Activated naive CD4-positive, alpha-beta T cell treated with anti-CD3 and anti-CD28 coated beads, Interleukin-2, amount 50 U/mL, for 16 hours (primary cell): ENCODE measurements around the gene DHCR24.

ENCODE experiments used
- DNase-seq: peaks from one replicate; pipeline ENCODE4 v3.0.0-alpha.2; 2020

The DHCR24 gene

DNA sequence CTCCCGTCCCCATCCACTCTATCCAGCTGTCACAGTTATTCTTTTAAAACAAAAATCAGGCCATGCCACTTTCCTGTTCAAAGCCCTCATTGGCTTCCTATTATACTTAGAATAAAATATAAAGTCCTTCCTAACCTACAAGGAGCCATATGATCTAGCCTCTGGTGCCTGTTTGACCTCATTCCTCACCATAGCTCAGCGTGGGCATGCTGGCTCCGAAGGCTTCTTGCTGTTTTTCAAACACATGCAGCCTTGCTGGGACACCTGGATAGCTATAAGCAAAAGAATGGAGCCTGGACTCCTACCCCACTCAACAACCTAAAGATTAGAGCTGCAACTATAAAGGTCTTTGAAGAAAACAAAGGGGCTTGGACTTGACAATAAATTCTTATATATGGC is 23.7 kb downstream of the DHCR24 start:
- no peak for DNase-seq

DNA sequence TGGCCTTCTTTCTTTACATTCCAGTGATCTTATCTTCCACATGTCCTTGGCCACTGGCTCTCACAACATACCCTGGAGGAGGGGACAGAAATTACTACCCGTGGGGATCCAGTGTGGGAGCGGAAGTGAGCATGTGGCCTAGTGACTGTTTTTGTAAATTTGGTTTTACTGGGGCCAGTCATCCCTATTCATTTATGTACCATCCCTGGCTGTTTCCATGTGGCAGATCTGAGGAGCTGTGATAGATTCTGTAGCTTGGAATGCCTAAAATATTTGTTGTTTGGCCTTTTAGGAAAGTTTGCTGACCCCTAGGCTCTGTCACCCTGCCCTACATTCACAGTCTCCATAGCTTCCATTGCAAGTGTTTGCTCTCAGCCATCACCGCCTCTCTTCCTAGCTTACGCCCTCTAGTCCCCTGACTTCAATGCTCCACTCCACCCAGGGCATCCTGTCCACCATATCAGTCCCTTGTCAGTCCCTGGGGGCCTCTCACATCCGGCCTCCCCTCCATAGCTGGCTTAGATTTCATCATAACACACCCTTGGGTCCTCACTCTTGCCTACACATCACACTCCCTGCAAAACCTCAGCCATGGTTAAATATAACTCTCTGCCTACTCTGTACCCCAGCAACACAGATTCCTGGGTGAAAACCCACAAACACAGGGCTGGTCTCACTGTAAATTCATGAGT is 25.8 kb downstream of the DHCR24 start:
- DNase-seq: no peak

DNA sequence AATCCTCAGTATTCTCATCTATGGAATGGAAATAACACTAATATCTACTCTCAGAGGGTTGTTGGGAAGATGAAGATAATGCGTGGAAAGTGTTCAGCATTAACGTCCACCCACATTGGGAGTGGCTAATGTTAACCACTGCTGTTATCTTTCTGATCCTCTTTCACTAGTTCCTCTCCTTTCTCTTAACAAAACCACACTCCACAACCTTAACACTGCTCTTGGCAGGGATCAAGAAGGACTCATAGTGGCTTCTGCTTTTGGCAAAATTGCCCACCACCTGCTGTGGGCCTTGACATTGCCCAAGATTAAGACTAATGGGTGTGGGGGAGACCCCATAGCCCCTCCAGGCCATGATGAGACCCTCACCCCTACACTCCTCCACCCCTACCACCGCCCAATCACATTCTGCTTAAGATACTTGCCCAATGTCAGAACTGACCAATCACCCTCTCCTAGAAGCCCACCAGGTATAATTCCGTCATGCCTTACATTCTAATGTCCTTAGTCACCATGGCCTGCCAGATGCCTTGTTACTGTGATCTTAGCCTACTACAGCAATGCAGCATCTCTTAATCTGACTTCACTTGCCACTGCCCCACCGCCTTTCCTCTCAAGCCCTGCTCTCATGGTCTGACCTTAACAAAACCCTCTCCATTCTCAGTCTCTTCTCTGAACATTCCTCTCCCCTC is 27.1 kb downstream of the DHCR24 start:
- DNase-seq: no peak

DNA sequence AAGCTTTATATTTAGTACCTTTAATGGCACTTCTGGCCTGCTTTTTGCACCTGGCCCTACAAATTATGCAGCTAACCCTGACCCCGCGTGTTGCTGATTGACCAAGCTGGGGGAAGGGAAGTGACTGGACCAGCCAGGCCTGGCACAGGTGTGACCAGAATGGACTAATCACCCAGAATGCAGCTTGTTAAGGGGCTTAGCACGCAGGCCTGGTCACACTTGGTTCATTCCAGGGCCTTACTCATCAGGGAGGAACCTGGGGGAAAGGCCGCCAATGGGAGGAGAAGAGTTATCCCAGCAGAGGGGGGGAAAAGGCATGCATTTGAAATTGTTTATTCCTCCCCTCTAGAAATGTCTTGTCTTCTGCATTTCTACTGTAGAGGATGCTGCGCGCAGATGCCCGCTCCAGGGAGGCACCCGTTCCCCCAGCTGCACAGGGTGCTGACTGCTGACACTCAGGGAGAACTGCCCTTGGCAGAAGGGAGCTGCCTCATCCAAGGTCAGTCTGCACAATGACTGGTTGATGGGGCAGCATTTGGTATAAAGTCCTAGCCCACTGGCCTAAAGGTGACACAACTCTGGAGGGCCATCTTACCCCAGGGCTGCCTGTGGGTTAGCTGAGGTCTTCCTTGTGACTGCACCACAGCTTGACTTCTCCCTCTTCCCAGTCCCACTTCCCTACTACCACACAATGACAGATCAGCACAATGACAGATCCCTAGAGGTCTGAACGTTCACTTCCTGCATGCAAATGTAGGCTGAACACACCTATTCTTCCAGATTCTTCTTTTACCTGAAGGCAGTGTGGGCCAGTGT is 29.0 kb downstream of the DHCR24 start:
- DNase-seq: no peak

DNA sequence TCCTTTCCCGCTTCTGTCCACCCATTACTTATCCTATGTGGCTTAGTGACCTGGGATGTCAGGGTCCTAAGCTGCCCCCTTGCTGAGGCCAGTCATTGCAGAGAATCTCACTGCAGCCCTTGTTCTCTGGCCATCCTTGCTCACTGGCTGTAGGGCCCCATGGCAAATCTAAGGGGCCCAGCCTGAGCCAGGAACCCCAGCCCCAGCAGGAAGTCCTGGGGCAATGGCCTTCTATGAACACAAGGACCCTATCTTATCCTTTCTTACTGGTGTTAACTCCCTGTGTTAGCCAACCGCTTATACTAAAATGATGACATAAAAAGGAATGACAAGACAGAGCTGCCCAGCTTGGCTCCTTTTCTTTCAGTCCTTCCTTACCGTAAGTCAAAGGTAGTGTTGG is 29.9 kb downstream of the DHCR24 start:
- no peak for DNase-seq

DNA sequence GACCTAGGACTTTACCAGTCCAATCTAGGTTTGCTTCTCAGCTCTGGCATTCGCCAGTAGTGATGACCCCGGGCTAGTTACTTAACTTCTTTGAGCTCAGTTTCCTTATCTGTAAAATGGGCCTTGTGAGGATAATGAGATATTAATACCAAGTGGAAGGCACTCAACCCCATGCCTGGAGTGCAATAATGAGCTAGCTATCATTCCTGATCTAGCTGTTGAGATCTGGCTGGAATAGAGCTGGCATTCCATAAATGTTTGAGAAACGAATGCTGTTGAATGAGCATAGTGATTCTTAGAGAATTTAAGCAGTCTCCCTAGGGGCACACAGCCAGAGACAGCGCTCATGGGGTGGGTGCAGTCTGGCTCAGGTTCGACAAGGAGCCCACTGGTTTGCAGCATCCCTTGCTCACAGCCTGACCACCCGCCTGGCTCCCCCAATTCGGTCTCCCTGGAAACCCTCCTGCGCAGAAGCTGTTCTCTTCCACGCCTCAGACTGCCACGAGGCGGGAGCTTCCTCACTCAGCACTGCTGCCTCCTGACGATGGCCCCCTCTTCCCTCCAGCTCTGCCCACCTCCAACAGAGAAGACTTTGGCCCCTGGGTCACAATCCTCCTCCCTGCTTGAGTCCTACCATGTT is 32.5 kb downstream of the DHCR24 start:
- no peak for DNase-seq

DNA sequence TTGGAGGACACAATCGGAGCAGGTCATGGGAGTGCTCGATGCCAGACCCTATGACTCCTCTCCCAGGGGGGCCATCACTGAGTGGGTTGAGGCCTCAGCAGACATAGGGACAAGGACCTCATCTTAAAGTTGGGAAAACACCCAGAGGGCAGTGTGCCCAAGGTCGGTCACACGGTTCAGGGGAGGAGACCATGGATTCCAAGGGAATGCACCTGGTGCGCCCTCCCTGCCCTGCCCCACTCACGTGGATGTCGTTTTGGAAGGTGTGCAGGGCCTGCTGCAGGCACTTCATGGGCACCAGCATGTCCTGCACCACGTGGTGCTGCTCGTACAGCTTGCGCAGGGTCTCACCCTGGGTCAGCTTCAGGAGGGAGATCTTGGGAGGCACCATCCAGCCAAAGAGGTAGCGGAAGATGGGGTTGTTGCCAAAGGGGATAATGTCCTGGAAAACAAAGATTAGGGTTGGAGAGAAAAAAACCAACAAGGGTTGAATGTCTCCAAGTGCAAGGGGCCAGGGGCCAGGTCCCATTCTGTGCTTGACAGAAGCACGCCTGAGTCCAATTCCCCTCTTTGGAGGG is 33.1 kb downstream of the DHCR24 start:
- no peak for DNase-seq

DNA sequence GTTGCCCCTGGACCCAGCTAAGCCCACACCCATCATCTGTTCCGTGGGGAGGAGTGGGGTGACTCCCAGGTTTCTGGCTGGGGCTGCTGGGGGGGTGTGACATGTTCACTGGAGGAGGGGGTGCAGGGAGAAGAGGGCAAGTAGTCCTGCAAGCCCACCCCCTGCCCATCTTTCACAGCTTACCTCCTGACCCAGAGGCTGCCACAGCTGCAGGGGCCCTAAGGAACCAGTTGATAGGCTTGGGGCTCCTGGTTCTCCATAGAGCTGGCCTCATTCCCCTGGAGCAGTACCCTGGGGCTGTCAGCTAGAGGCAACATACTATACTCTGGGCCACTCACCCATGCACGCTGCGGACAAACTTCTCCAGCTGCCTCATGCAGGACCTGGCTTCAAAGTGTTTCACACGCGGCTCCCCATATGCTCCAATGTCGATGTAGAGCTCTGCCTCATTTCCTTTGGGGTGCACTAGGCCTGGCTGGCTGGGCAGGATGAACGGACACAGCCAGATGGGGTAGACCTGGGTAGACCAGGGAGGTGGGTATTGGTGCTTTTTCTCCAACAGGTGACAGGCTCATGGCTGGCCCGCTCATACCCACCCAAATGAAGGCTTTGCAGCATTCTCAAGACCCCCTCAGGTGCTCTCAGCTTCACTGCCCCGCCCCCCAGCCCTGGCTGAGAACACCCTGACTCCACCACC is 33.8 kb downstream of the DHCR24 start:
- no peak for DNase-seq

DNA sequence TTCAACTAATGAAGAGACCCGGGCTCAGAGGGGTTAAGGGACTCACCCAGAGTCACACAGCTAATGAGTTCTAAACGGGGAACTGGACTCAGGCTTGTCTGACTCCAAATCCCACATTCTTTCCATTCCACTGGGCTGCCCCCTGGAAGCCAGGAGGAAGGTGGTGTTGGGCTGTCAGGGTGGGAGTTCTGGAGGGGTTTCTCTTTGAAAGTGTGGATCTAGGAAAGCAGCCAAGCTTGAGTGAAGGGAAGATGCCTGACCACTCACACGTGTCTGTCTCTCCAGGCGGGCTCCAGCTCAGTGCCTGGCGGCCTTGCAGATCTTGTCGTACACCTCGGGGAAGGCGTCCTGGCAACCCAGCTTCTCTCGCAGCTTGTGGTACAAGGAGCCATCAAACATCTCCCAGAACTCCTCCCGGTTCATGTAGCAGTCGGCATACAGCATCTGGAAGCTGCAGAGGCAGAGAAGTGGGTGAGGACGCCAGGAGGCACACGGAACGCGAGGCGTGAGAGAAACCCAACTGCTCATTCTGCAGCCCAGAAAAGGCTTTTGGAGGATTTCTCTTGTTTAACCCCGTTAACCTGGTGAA is 35.0 kb downstream of the DHCR24 start:
- no peak for DNase-seq

DNA sequence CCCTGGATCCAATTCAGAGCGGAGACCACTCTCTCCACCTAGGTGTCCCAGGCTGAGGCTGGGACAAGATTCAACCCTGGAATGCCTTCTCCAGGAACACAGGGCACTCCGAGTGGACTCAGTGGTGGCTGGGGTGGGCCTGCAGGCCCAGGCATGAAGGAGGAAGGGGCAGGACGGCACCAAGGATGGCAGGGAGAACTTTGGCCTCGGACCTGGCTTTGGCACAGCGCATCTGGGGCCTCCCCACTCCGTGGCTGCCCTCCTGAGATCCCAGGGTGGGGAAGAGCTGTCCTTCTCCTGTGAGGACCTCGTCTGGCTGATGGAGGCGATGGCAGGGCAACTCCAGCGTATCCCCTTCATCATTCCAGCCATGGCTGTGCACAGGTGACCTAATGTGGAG is 35.6 kb downstream of the DHCR24 start:
- DNase-seq: no peak

DNA sequence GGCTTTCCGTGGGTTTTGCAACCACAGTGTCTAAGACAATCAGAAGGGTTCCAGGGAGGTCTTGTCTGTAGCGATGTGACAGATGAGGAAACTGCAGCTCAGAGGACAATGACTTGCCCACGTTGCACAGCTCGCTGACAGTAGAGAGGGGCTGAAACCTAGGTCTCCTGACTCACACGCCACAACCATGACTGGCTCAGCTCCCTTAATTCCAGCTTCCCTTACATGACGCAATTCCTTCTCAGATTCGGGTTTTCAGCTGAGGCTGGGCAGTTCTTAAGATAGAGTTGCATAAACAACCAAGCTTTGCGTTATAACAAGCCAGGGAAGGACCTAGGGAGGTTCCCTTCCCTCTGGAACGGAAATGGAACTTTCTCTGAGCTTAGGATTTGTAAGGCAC is 36.3 kb downstream of the DHCR24 start:
- no peak for DNase-seq

DNA sequence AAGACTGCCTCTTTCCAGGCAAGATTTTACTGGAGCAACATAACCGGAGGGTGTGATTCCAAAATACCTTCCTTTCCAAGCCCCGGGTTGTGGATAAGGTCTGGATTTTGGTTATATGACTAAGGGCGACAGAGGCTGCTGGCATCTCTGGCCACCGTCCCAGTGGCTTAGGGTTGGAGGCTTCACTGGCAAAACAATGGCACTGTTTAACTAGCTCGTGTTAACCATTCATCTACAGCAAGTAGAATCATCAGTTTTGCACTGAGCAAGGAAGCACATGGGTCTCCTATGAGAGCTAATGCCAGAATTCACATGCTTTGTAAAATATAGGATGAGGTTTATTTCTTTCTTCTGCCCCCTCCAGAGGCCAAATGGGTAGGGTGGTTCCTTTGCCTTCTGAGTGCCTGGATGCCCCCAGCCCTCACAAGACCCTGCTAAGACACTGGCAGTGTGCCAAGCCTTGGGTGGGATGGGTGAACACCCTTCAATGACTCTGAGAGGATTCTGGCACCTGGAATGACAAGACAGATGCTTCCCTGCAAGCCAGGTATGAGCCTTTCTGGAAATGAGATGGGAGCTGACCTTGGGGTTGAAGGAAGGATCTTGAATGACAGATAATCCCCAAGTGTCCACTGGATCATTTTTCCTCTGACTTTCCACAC is 36.8 kb downstream of the DHCR24 start:
- no peak for DNase-seq

DNA sequence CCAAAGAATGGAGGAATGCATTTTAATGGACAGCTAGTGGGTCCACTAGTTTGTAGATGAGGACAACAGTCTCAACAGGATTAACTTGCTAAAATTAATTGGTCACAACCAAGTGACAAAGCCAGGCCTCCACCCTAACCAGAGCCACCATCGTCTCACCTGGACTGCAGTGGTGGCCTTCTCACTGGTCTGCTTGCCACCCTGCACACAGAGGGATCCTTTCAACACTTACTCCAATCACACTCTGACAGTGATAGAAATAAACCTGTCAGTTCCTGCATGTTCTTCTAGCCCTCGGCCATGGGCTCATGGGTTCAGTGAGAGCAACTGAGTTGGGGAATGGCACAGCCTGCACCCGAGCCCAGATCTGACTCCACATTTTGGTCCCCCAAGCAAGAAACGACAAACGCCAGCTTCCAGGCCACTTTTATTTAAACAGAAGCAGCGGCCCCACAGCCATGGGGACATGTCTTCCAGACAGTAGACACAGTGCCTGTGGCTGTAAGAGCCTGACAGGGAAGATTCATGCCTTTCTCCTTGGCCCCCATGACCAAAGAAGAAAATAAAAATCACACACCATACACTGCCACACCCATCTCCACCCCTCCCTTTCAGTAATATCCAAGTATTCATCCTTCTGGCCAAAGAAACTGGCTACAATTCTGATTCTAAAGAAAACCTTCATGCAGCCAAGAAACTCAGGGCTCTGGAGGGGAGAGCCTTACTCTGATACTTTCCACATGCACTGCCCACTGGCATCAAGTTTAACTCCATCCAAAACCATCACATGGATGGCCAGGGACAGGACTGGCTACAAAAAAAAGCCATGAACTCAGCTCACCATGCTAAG is 37.6 kb downstream of the DHCR24 start:
- DNase-seq: no peak

DNA sequence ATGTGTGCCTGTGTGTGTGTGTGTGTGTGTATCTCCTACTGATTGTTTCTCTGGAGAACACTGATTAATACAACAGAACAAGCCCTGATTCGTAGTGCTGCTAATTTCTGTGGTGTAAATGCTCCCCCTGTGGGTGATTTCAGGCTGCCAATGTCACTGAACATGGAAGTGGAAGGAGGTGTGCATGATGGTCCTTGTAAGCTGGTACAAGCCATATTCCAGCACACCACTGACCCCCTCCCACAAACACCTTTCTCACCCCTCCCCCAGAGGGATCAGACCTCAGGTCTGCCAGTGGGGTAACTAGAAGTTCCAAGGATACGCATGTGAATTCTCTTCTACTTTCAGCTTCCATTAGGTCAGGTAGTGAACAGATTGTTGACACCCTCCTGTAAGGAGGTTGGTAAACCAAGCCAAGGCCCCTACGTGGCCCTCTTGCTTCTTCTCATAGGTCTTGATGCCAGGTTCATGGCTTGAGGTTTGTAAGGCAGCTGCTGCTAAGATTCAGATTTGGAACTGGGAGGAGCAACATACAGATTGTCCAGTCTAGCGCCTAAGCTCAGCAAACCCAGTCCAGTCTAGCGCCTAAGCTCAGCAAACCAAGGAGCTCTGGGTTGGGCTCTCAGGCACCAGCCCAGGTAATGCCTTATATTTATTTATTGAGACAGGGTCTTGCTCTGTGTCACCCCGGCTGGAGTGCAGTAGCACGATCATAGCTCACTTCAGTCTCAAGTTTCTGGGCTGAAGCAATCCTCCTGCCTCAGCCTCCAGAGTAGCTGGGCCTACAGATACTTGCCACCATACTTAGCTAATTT is 38.7 kb downstream of the DHCR24 start:
- DNase-seq: no peak

DNA sequence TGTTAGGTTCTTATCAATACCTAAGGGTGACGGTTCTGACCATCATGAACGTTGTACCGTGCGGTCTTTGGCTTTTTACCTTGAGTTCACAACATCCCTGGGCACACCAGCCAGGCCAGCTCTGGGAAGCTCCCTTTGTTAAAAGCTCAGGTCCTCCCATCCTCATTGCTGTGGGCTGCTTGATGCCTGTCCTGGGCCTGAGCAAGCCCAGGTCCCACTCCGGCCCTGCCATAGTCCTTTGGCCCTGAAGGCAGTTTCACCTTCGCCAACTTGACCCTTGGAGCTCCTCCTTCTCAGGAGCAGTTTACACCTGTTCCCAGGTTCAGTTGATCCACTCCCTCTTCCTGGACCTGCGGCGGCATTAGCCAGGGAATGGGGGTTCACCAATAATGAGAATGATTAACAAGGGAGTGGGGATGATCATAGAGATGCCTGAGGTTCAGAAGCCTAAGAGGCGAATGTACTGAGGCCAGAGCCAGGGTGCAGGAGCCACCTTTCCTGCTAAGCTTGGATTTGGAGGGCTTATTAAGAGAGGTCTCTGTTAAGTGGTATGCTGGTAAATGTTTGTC is 40.2 kb downstream of the DHCR24 start:
- DNase-seq: no peak

DNA sequence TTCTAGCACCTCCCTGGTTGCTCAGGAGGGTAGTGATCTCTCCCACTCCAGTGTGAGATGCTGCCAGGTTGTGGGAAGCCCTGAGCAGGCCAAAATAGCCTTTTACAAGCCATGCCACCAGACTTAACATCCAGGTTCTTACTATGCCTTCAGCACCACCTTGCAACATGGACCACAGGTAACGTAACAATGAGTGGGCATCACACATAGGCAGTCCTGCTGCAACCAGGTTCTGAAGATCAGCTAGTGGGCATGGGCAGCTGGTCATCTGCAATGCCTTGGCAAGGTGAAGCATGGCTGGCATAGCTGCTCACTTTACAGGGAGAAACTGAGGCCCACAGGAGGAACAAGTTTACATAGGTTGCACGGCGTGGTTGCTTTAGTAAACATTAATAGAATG is 40.7 kb downstream of the DHCR24 start:
- DNase-seq: no peak

DNA sequence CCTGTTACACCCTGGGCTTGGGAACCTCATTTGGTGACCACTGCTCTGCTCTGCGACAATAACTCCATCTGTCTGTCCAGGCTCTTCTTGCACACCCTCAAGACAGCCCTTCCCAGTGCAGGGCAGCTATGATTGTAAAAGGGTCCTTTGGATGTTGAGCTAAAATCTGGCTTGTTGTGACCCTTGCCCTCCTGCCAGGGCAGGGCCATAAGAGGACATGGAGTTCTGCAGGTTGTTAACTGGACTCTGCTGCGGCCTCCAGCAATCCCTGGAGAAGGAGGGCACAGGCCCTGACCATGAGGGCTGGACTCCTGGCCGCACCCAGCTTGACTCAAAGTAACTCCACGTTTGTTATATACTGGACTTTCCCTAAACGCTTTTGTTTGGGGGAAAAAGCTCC is 41.2 kb downstream of the DHCR24 start:
- DNase-seq: no peak

DNA sequence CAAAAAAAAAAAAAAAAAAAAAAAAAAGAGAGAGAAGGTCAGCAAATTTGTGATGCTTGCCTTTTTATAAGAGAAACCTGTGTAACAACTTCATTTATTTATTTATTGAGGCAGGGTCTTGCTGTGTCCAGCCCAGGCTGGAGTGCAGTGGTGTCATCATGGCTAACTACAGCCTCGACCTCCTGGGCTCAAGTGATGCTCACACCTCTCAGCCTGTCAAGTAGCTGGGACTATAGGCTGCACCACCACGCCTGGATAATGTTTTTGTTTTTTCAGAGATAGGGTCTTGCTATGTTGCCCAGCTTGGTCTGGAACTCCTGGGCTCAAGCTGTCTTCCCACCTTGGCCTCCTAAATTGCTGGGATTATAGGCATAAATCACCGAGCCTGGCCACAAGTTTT is 42.4 kb downstream of the DHCR24 start:
- DNase-seq: no peak

DNA sequence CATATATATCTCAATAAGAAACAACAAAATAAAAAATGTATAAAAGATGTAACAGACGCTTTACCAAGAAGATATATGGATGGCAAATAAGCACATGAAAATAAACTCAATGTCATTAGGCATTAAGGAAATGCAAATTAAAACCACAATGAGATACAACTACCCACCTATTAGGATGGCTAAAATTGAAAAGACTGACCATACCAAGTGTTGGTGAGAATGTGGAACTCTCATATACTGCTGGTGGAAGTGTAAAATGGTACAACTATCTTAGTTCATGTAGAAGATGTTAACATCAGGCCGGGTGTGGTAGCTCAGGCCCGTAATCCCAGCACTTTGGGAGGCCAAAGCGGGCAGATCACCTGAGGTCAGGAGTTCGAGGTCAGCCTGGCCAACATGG is 43.5 kb downstream of the DHCR24 start:
- no peak for DNase-seq
